SK-N-SH treated with all-trans-retinoic acid at 6 μM for 48 hours (cell line): Measurements from ENCODE around the gene YIPF6.

Experiments used
- ATAC-seq: fragments of 200-7000 bp; cut with Tn5 transposase; 3 replicates; pipeline ENCODE4 v1.9.1; 2020; ENCODE audit warnings: mild to moderate bottlenecking, moderate library complexity
- ARNTL ChIP-seq: fragments of 450-650 bp; formaldehyde crosslinking; IDR thresholded peaks from 2 replicates; pipeline ENCODE4 v1.5.0; 2020; ENCODE audit warnings: low read depth, mild to moderate bottlenecking, moderate library complexity, borderline replicate concordance
- BACH2 ChIP-seq: fragments of 250-450 bp; sonication (Bioruptor Pico); IDR thresholded peaks from 2 replicates; pipeline ENCODE4 v1.9.0; 2021; ENCODE audit warnings: mild to moderate bottlenecking, borderline replicate concordance
- CSDC2 ChIP-seq: fragments of 250-450 bp; sonication (Bioruptor Pico); IDR thresholded peaks from 2 replicates; pipeline ENCODE4 v1.5.0; 2020; ENCODE audit warnings: mild to moderate bottlenecking, moderate library complexity
- ESRRG ChIP-seq: fragments of 250-450 bp; sonication (Bioruptor Pico); IDR thresholded peaks from 2 replicates; pipeline ENCODE4 v1.6.1; 2021; ENCODE audit warnings: mild to moderate bottlenecking
- GLIS3 ChIP-seq: fragments of 250-450 bp; sonication (Bioruptor Pico); IDR thresholded peaks from 2 replicates; pipeline ENCODE4 v1.5.0; 2020; ENCODE audit warnings: mild to moderate bottlenecking, moderate library complexity
- ISL1 ChIP-seq: fragments of 250-450 bp; sonication (Bioruptor Pico); IDR thresholded peaks from 2 replicates; pipeline ENCODE4 v2.1.2; 2022; ENCODE audit warnings: mild to moderate bottlenecking, moderate library complexity
- OSR1 ChIP-seq: fragments of 250-450 bp; sonication (Bioruptor Pico); IDR thresholded peaks from 2 replicates; pipeline ENCODE4 v1.8.0; 2022; ENCODE audit warnings: moderate library complexity, mild to moderate bottlenecking, inconsistent platforms
- PPARA ChIP-seq: fragments of 250-450 bp; sonication (Bioruptor Pico); IDR thresholded peaks from 2 replicates; pipeline ENCODE4 v1.5.0; 2020; ENCODE audit warnings: mild to moderate bottlenecking, borderline replicate concordance
- RARB ChIP-seq: fragments of 250-450 bp; sonication (Bioruptor Pico); IDR thresholded peaks from 2 replicates; pipeline ENCODE4 v1.8.0; 2021; ENCODE audit warnings: mild to moderate bottlenecking, moderate library complexity
- TCF4 ChIP-seq: fragments of 250-450 bp; sonication (Bioruptor Pico); IDR thresholded peaks from 2 replicates; pipeline ENCODE4 v1.8.0; 2021; ENCODE audit warnings: mild to moderate bottlenecking, moderate library complexity, borderline replicate concordance
- ZC3H10 ChIP-seq: fragments of 250-450 bp; sonication (Bioruptor Pico); IDR thresholded peaks from 2 replicates; pipeline ENCODE4 v1.5.1; 2021; ENCODE audit warnings: mild to moderate bottlenecking, moderate library complexity
- ZFP3 ChIP-seq: fragments of 250-450 bp; sonication (Bioruptor Pico); IDR thresholded peaks from 2 replicates; pipeline ENCODE4 v1.5.0; 2020; ENCODE audit warnings: mild to moderate bottlenecking, moderate library complexity
- ZFP30 ChIP-seq: fragments of 450-650 bp; formaldehyde crosslinking; IDR thresholded peaks from 2 replicates; pipeline ENCODE4 v1.5.0; 2022; ENCODE audit warnings: mild to moderate bottlenecking, moderate library complexity
- ZNF565 ChIP-seq: fragments of 450-650 bp; formaldehyde crosslinking; conservative IDR thresholded peaks from 2 replicates; pipeline ENCODE4 v1.5.0; 2020; ENCODE audit warnings: low read depth, mild to moderate bottlenecking, moderate library complexity
- ZNF70 ChIP-seq: fragments of 450-650 bp; formaldehyde crosslinking; IDR thresholded peaks from 2 replicates; pipeline ENCODE4 v1.5.0; 2020; ENCODE audit warnings: mild to moderate bottlenecking, moderate library complexity
- ZNF8 ChIP-seq: fragments of 450-650 bp; formaldehyde crosslinking; IDR thresholded peaks from 2 replicates; pipeline ENCODE4 v1.5.0; 2020; ENCODE audit warnings: mild to moderate bottlenecking, moderate library complexity
- TF ChIP-seq, protein P1 (sequence below): fragments of 250-450 bp; sonication (Bioruptor Pico); IDR thresholded peaks from 2 replicates; pipeline ENCODE4 v1.5.1; 2021; ENCODE audit warnings: mild to moderate bottlenecking, moderate library complexity
- TF ChIP-seq, protein P2 (sequence below): fragments of 250-450 bp; sonication (Bioruptor Pico); IDR thresholded peaks from 2 replicates; pipeline ENCODE4 v1.8.0; 2021; ENCODE audit warnings: low read depth, mild to moderate bottlenecking, moderate library complexity, borderline replicate concordance
- TF ChIP-seq, protein P3 (sequence below): fragments of 250-450 bp; sonication (Bioruptor Pico); IDR thresholded peaks from 2 replicates; pipeline ENCODE4 v1.5.0; 2020; ENCODE audit warnings: mild to moderate bottlenecking, moderate library complexity
- TF ChIP-seq, protein P4 (sequence below): fragments of 250-450 bp; sonication (Bioruptor Pico); IDR thresholded peaks from 2 replicates; pipeline ENCODE4 v1.8.0; 2020; ENCODE audit warnings: mild to moderate bottlenecking, moderate library complexity, borderline replicate concordance

YIPF6 gene

DNA sequence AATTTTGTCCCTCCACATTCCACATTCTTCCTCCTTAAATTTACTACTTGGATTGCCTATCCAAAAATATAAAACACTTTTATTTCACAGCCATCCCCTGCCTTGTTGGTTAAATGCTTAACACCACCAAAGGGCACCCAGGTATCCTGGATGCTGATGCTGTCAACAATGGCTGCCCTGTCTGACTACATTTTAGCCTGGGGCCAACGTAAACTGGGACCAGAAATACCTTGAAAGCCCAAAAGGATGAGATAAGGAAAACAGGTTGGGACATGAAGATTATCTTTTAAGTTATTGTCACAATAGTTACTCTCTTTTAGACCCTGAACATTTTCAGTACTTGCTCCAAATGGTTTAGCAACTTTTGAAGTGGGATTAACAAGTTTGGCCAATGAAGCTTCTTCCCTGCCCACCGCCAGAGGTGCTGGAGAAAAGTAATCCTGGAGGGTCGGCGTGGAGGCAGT lies 775 bp upstream of the YIPF6 start:
- TF ChIP-seq ZFP3 (CRISPR knock-in tag), result no peak
- TF ChIP-seq, protein P1, sequence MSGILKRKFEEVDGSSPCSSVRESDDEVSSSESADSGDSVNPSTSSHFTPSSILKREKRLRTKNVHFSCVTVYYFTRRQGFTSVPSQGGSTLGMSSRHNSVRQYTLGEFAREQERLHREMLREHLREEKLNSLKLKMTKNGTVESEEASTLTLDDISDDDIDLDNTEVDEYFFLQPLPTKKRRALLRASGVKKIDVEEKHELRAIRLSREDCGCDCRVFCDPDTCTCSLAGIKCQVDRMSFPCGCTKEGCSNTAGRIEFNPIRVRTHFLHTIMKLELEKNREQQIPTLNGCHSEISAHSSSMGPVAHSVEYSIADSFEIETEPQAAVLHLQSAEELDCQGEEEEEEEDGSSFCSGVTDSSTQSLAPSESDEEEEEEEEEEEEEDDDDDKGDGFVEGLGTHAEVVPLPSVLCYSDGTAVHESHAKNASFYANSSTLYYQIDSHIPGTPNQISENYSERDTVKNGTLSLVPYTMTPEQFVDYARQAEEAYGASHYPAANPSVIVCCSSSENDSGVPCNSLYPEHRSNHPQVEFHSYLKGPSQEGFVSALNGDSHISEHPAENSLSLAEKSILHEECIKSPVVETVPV (CRISPR knock-in tag), result no peak
- no peak for TF ChIP-seq ARNTL (CRISPR knock-in tag)
- TF ChIP-seq BACH2, result no peak
- TF ChIP-seq CSDC2 (CRISPR knock-in tag), result no peak
- TF ChIP-seq ZNF8 (CRISPR knock-in tag), result no peak
- TF ChIP-seq, protein P2, sequence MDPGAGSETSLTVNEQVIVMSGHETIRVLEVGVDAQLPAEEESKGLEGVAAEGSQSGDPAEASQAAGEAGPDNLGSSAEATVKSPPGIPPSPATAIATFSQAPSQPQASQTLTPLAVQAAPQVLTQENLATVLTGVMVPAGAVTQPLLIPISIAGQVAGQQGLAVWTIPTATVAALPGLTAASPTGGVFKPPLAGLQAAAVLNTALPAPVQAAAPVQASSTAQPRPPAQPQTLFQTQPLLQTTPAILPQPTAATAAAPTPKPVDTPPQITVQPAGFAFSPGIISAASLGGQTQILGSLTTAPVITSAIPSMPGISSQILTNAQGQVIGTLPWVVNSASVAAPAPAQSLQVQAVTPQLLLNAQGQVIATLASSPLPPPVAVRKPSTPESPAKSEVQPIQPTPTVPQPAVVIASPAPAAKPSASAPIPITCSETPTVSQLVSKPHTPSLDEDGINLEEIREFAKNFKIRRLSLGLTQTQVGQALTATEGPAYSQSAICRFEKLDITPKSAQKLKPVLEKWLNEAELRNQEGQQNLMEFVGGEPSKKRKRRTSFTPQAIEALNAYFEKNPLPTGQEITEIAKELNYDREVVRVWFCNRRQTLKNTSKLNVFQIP (CRISPR knock-in tag), result no peak
- no peak for TF ChIP-seq RARB (CRISPR knock-in tag)
- no peak for TF ChIP-seq ESRRG
- TF ChIP-seq ZNF565 (CRISPR knock-in tag), result no peak
- no peak for TF ChIP-seq ISL1 (CRISPR knock-in tag)
- no peak for TF ChIP-seq OSR1 (CRISPR knock-in tag)
- TF ChIP-seq TCF4 (CRISPR knock-in tag), result no peak
- TF ChIP-seq, protein P3, sequence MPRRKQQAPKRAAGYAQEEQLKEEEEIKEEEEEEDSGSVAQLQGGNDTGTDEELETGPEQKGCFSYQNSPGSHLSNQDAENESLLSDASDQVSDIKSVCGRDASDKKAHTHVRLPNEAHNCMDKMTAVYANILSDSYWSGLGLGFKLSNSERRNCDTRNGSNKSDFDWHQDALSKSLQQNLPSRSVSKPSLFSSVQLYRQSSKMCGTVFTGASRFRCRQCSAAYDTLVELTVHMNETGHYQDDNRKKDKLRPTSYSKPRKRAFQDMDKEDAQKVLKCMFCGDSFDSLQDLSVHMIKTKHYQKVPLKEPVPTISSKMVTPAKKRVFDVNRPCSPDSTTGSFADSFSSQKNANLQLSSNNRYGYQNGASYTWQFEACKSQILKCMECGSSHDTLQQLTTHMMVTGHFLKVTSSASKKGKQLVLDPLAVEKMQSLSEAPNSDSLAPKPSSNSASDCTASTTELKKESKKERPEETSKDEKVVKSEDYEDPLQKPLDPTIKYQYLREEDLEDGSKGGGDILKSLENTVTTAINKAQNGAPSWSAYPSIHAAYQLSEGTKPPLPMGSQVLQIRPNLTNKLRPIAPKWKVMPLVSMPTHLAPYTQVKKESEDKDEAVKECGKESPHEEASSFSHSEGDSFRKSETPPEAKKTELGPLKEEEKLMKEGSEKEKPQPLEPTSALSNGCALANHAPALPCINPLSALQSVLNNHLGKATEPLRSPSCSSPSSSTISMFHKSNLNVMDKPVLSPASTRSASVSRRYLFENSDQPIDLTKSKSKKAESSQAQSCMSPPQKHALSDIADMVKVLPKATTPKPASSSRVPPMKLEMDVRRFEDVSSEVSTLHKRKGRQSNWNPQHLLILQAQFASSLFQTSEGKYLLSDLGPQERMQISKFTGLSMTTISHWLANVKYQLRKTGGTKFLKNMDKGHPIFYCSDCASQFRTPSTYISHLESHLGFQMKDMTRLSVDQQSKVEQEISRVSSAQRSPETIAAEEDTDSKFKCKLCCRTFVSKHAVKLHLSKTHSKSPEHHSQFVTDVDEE, result no peak
- TF ChIP-seq, protein P4, sequence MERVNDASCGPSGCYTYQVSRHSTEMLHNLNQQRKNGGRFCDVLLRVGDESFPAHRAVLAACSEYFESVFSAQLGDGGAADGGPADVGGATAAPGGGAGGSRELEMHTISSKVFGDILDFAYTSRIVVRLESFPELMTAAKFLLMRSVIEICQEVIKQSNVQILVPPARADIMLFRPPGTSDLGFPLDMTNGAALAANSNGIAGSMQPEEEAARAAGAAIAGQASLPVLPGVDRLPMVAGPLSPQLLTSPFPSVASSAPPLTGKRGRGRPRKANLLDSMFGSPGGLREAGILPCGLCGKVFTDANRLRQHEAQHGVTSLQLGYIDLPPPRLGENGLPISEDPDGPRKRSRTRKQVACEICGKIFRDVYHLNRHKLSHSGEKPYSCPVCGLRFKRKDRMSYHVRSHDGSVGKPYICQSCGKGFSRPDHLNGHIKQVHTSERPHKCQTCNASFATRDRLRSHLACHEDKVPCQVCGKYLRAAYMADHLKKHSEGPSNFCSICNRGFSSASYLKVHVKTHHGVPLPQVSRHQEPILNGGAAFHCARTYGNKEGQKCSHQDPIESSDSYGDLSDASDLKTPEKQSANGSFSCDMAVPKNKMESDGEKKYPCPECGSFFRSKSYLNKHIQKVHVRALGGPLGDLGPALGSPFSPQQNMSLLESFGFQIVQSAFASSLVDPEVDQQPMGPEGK, result no peak
- TF ChIP-seq GLIS3 (CRISPR knock-in tag), result no peak
- peak; percentile 17; the same call in 2 of the 3 replicates for ATAC-seq

DNA sequence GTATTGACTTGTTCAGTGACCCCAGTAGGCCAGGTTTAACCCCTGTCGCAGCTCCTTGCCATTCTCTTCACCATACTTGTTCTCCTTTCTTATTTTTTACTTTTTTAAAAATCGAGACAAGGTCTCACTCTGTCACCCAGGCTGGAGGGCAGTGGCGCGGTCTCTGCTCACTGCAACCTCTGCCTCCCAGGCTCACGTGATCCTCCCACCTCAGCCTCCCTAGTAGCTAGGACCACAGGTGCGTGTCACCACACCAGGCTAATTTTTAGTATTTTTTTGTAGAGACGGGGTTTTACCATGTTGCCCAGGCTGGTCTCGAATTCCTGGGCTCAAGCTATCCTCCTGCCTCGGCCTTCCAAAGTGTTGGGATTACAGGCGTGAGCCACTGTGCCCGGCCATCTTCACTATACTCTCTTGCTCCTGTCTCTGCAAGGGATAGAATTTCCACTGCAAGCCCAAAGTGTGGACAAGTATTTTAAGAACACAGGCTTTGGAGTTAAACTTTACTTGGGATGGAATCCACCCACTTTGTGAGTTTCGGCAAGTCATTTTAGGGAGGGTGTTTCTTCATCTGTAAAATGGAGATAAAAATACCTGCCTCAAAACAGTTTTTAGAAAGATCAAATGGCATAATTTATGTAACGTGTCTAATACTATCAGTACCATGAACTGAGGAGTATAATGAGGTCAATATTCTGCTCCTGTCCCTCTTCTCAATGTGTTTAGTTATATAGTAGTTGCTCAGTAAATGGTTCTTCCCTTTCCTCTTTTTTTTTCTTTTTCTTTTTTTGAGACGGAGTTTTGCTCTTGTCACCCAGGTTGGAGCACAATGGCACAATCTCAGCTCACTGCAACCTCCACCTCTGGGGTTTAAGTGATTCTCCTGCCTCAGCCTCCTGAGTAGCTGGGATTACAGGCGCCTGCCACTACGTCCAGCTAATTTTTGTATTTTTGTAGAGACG lies 973 bp downstream of the YIPF6 start:
- TF ChIP-seq ZNF70 (CRISPR knock-in tag) (no peak), PPARA (CRISPR knock-in tag) (no peak), RARB (CRISPR knock-in tag) (no peak), ESRRG (no peak), ZFP30 (CRISPR knock-in tag) (no peak), ZC3H10 (CRISPR knock-in tag) (no peak)
- TF ChIP-seq, protein P3, result no peak
- TF ChIP-seq, protein P1 (CRISPR knock-in tag), result no peak
- TF ChIP-seq, protein P4, result no peak
- TF ChIP-seq, all 23 proteins: peak for 0
- no peak for ATAC-seq
